ENCODE results near the gene GDPD5.
A peak's percentile ranks its signal among the peaks of the same experiment; 100 is the strongest.

Gene GDPD5

DNA sequence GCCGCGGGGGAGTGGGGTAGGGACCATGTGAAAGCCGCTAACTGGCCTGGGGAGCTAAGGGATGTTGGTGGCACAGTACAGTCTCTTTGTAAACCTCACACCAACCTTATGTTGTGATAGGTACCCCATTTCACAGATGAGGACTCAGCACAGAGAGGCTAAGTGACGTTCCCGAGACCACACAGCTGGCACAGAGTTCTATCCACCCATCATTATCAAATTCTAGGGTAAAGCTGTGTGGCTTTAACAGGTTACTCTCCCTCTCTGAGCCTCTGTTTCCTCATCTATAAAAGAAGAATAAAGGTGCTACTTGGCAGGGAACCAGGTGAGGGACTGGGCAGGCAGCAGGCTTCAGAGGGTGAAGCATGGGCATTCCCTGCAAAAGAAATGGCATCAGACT, 1.4 kb upstream of the GDPD5 start:
- DNase-seq (ENCODE audit: low read depth), result no peak
- H3K4me3 ChIP-seq (ENCODE audit: low read depth, low read length), result no peak overlapping the region
- no peak for TF ChIP-seq CTCF (IDR thresholded peaks at IDR 0.05; ENCODE audit: control insufficient read depth, extremely low read depth, insufficient read depth)

DNA sequence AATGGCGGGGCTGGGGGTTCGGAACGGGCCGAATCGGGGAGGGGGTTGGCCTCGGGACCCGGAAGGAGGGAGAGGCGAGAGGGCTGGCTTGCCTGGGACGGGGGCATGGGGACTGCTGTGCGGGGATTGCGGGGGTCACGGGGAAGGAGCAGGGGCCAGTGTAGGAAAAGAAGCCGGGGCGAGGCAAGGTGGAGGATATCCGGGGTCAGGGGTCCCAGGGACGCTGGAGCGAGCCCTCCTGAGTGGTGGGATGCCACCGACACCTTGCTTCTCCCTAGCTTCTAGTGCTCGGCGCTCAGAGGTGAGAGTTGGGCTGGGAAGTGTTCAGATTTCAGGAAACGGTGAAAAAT, 426 bp upstream of the GDPD5 start:
- no peak for DNase-seq (ENCODE audit: low read depth)
- H3K4me3 ChIP-seq (ENCODE audit: low read depth, low read length), result peak overlapping the region; percentile 48
- TF ChIP-seq CTCF (IDR thresholded peaks at IDR 0.05; ENCODE audit: control insufficient read depth, extremely low read depth, insufficient read depth), result no peak

- TF ChIP-seq CTCF (IDR thresholded peaks at IDR 0.05; ENCODE audit: control insufficient read depth, extremely low read depth, insufficient read depth), result no peak
- DNase-seq (ENCODE audit: low read depth), result no peak
- peak overlapping the region; percentile 48 for H3K4me3 ChIP-seq (ENCODE audit: low read depth, low read length)
Observed at GRCh38 chr11:75524665-75525432, 892 bp downstream of the GDPD5 start.

DNA sequence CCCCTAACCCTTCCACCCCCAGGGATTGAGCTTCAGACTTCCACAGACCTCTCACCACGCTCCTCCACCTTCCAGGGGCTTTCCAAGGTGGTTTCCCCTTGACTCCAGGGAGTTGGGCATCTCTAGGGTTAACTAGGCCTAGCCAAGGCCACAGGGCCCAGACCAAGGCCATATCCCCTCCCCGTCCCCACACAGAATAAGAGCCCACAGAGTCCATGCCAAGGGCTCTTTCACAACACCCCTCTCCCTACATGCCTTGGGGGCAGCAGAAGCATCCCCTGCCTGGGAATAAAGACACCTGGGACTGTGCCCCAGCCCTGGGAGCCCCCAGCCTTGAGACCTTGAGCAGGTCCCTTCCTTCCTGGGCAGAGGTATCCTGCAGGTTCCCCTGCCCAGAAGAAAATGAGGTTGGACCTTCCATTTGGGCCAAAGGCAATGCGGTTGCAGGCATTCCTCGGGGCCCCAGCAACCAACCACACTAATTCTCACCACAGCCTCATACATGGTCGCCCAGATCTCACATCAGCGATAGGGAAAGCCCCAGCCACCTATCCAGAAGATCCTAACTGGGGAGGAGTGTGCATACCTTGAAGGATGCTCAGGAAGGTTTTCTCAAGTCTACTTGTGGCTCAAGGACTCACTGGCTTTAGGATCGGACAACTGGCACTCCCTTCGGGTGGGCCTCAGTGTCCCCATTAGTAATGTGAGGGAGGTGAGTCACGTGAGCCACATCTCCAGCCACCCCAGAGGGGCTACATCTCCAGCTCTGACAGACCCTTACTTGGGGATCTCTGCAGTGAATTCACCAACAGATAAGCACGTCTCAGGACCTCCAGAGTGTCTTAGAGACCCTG, 1.7 kb downstream of the GDPD5 start:
- TF ChIP-seq CTCF (IDR thresholded peaks at IDR 0.05; ENCODE audit: control insufficient read depth, extremely low read depth, insufficient read depth), result no peak
- H3K4me3 ChIP-seq (ENCODE audit: low read depth, low read length), result no peak overlapping the region
- DNase-seq (ENCODE audit: low read depth), result no peak

GRCh38 chr11:75523189-75523588, 2.6 kb downstream of the GDPD5 start:
- no peak for TF ChIP-seq CTCF (IDR thresholded peaks at IDR 0.05; ENCODE audit: control insufficient read depth, extremely low read depth, insufficient read depth)
- no peak for DNase-seq (ENCODE audit: low read depth)
- H3K4me3 ChIP-seq (ENCODE audit: low read depth, low read length), result no peak overlapping the region

- DNase-seq (ENCODE audit: low read depth), result no peak
- no peak overlapping the region for H3K4me3 ChIP-seq (ENCODE audit: low read depth, low read length)
- no peak for TF ChIP-seq CTCF (IDR thresholded peaks at IDR 0.05; ENCODE audit: control insufficient read depth, extremely low read depth, insufficient read depth)
Observed at GRCh38 chr11:75522286-75523044, 3.3 kb downstream of the GDPD5 start.

All from LNCaP clone FGC (cell line).